HCT116 (cell line): ENCODE results near the gene RXYLT1. TPM values are rescaled to one million over a fixed set of nuclear protein-coding genes. Genes with fewer than 3 reads are reported as not detected.

ENCODE experiments used
- ATAC-seq: fragments of 200-7000 bp; cut with Tn5 transposase; 2 replicates; pipeline ENCODE4 v1.9.1; 2020; ENCODE audit warnings: mild to moderate bottlenecking, moderate library complexity
- BruUV-seq: library from RNA; stranded (reverse); fragments of 400-500 nt; replicated peaks from 2 replicates; lab custom pipeline; 2021; lab: Mats Ljungman, UMichigan
- CTCF ChIA-PET: fragments of 300-600 bp; sonication (Branson Sonifier 250); formaldehyde crosslinking; loops from one replicate; lab custom pipeline; 2021; ENCODE audit warnings: antibody characterized with exemption; lab: Charles Lee
- POLR2A ChIA-PET: fragments of 300-600, 350-600 bp; sonication (Branson Sonifier 250); formaldehyde crosslinking; loops from one replicate; lab custom pipeline; 2021; ENCODE audit warnings: antibody characterized with exemption; lab: Charles Lee
- RAD21 ChIA-PET, 2 experiments: fragments of 300-600 bp; sonication (Branson Sonifier 250); formaldehyde crosslinking; loops; one replicate each; lab custom pipeline; 2023; ENCODE audit warnings: low total read pairs in 2 of 2; ENCODE audit not compliant: uncharacterized antibody in 2 of 2, unreplicated experiment in 2 of 2, low non-redundant PET in 1 of 2; lab: Charles Lee
- DNase-seq: peaks from one replicate; pipeline ENCODE4 v3.0.0-alpha.2; 2010; ENCODE audit warnings: low read depth, low spot score
- H2AFZ ChIP-seq: fragments of 200-600 bp; shearing (Covaris generic), sonication (generic); 2 replicates; pipeline ENCODE4 v1.6.1; 2017; ENCODE audit warnings: low read depth, mixed run types, mixed read lengths, antibody characterized with exemption, low read length; ENCODE audit not compliant: poor library complexity, severe bottlenecking
- H3K27ac ChIP-seq: 2 replicates; pipeline ENCODE4 v1.5.1; 2012; ENCODE audit warnings: low read depth, low read length
- H3K27me3 ChIP-seq: fragments of 200-600 bp; sonication (generic); 2 replicates; pipeline ENCODE4 v1.6.1; 2016; ENCODE audit warnings: mixed run types, low read length, mixed read lengths; ENCODE audit not compliant: insufficient read depth
- H3K36me3 ChIP-seq, 2 experiments: fragments of 200-500 bp in 1 of 2; fragments of 200-600 bp in 1 of 2; sonication (Bioruptor generic) in 1 of 2; sonication (generic) in 1 of 2; 2 replicates each; pipeline versions ENCODE4 v1.5.1 to v1.6.1; 2014 to 2016; ENCODE audit warnings: low read length in 2 of 2, inconsistent platforms in 1 of 2, mixed read lengths in 1 of 2, mixed run types in 1 of 2; ENCODE audit not compliant: insufficient read depth in 2 of 2, control insufficient read depth in 1 of 2
- H3K4me1 ChIP-seq, 2 experiments: fragments of 200-600 bp in 1 of 2; sonication (generic) in 1 of 2; 2 replicates each; pipeline versions ENCODE4 v1.5.1 to v1.6.1; 2012 to 2017; ENCODE audit warnings: low read length in 2 of 2, inconsistent platforms in 1 of 2, mild to moderate bottlenecking in 1 of 2, mixed read lengths in 1 of 2, mixed run types in 1 of 2, moderate library complexity in 1 of 2; ENCODE audit not compliant: insufficient read depth in 2 of 2, control insufficient read depth in 1 of 2
- H3K4me2 ChIP-seq: fragments of 200-600 bp; sonication (generic); 2 replicates; pipeline ENCODE4 v1.6.1; 2017; ENCODE audit warnings: mixed run types, low read length, mixed read lengths
- H3K4me3 ChIP-seq, 2 experiments: fragments of 200-600 bp in 1 of 2; sonication (generic) in 1 of 2; replicated peaks in 1 of 2; 2 replicates each; pipeline ENCODE4 v1.5.1; 2011 to 2016; ENCODE audit warnings: low read length in 2 of 2, control low read depth in 1 of 2, low read depth in 1 of 2, mild to moderate bottlenecking in 1 of 2, mixed read lengths in 1 of 2, mixed run types in 1 of 2
- H3K79me2 ChIP-seq: fragments of 200-600 bp; sonication (generic); 2 replicates; pipeline ENCODE4 v1.6.1; 2017; ENCODE audit warnings: mild to moderate bottlenecking, mixed run types, low read length, moderate library complexity, mixed read lengths; ENCODE audit not compliant: insufficient read depth
- H3K9ac ChIP-seq: fragments of 200-600 bp; sonication (generic); 2 replicates; pipeline ENCODE4 v1.6.1; 2016; ENCODE audit warnings: low read length, mixed read lengths
- H3K9me2 ChIP-seq: fragments of 200-600 bp; sonication (generic), shearing (Covaris generic); 2 replicates; pipeline ENCODE4 v1.6.1; 2017; ENCODE audit warnings: mixed run types, mild to moderate bottlenecking, moderate library complexity; ENCODE audit not compliant: insufficient read depth
- H3K9me3 ChIP-seq, 2 experiments: fragments of 200-500 bp in 1 of 2; fragments of 200-600 bp in 1 of 2; sonication (Bioruptor generic) in 1 of 2; sonication (generic) in 1 of 2; 2 replicates each; pipeline ENCODE4 v1.6.1; 2014 to 2017; ENCODE audit warnings: low read length in 2 of 2, mixed read lengths in 2 of 2, inconsistent platforms in 1 of 2, low read depth in 1 of 2, mild to moderate bottlenecking in 1 of 2, mixed run types in 1 of 2, moderate library complexity in 1 of 2; ENCODE audit not compliant: control insufficient read depth in 1 of 2, insufficient read depth in 1 of 2
- H4K20me1 ChIP-seq: fragments of 200-600 bp; sonication (generic), shearing (Covaris generic); 2 replicates; pipeline ENCODE4 v1.6.1; 2017; ENCODE audit warnings: mixed run types, mild to moderate bottlenecking, moderate library complexity; ENCODE audit not compliant: insufficient read depth
- CBX3 ChIP-seq: IDR thresholded peaks from 2 replicates; pipeline ENCODE4 v1.6.1; 2012; ENCODE audit warnings: low read depth
- CEBPB ChIP-seq: IDR thresholded peaks from 2 replicates; pipeline ENCODE4 v1.6.1; 2012; ENCODE audit warnings: low read depth
- ELF1 ChIP-seq: IDR thresholded peaks from 2 replicates; pipeline ENCODE4 v1.6.1; 2012; ENCODE audit warnings: low read depth, borderline replicate concordance
- FOSL1 ChIP-seq: IDR thresholded peaks from 2 replicates; pipeline ENCODE4 v1.6.1; 2012; ENCODE audit warnings: low read depth
- POLR2A ChIP-seq: IDR thresholded peaks from 2 replicates; pipeline ENCODE4 v1.7.0; 2011; ENCODE audit warnings: borderline replicate concordance; ENCODE audit not compliant: insufficient read depth, insufficient read length; ENCODE audit errors: extremely low read depth
- POLR2AphosphoS5 ChIP-seq: IDR thresholded peaks from 2 replicates; pipeline ENCODE4 v1.6.1; 2011; ENCODE audit warnings: mild to moderate bottlenecking, low read depth, low read length, moderate library complexity
- REST ChIP-seq: IDR thresholded peaks from 2 replicates; pipeline ENCODE4 v1.6.1; 2012; ENCODE audit warnings: low read depth
- TCF7L2 ChIP-seq: IDR thresholded peaks from 2 replicates; pipeline ENCODE4 v1.7.0; 2011; ENCODE audit warnings: borderline replicate concordance, inconsistent platforms; ENCODE audit not compliant: insufficient read depth, insufficient read length; ENCODE audit errors: extremely low read depth
- YY1 ChIP-seq: IDR thresholded peaks from 2 replicates; pipeline ENCODE4 v1.6.1; 2011; ENCODE audit warnings: low read length, low read depth, moderate library complexity, mild to moderate bottlenecking; ENCODE audit not compliant: insufficient replicate concordance; ENCODE audit errors: extremely low read depth
- ZBTB33 ChIP-seq: IDR thresholded peaks from 2 replicates; pipeline ENCODE4 v1.6.1; 2011; ENCODE audit warnings: mild to moderate bottlenecking, low read length, moderate library complexity; ENCODE audit not compliant: insufficient replicate concordance; ENCODE audit errors: extremely low read depth
- ZFX ChIP-seq: fragments of 450-650 bp; IDR thresholded peaks from 2 replicates; pipeline ENCODE4 v1.6.1; 2017
- intact Hi-C: fragments of 100-400 bp; cut with micrococcal nuclease; formaldehyde crosslinking; loops from 2 replicates; pipeline ENCODE4 v1.10.0; 2022
- total RNA-seq: library from RNA; stranded (reverse); gene quantifications from one replicate; pipeline ENCODE4 v1.2.1, GENCODE V29; 2021; ENCODE audit not compliant: unreplicated experiment
- TF ChIP-seq, protein P1 (sequence below): IDR thresholded peaks from 2 replicates; pipeline ENCODE4 v1.6.1; 2012
- TF ChIP-seq, protein P2 (sequence below): IDR thresholded peaks from 2 replicates; pipeline ENCODE4 v1.6.1; 2012
- TF ChIP-seq, protein P3 (sequence below), 3 experiments: fragments of 200-600 bp in 1 of 3; sonication (generic) in 1 of 3; IDR thresholded peaks in 2 of 3; conservative IDR thresholded peaks in 1 of 3; 2 replicates each; pipeline ENCODE4 v1.5.1; 2012 to 2017; ENCODE audit warnings: low read depth in 2 of 3, low read length in 2 of 3, antibody characterized with exemption in 1 of 3, borderline replicate concordance in 1 of 3, control low read depth in 1 of 3, mild to moderate bottlenecking in 1 of 3, mixed read lengths in 1 of 3, mixed run types in 1 of 3, moderate library complexity in 1 of 3; ENCODE audit not compliant: insufficient read depth in 1 of 3

Gene RXYLT1
- total RNA-seq, 1 experiment from 2014 or later = 23.0 TPM

DNA sequence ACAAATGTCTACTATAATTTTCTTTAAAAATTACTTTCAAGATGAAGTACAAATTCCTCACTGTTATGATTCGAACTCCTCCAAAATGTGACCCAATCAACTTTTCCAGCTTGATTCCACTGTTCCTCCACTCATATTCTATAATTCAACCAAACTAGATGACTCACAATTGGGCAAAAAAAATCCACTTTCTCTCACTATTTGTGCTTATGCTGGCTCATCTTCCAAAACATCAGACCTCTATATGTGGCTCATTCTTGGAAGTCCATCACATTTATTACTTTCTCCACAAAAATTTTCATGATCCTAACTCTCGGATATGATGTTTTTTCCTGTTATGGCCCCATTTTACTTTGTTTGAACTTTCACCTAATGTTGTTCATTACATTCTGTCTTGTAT is 26.9 kb upstream of the RXYLT1 start:
- H3K79me2 ChIP-seq = no peaks in the 10 kb centered on the region
- TF ChIP-seq CEBPB = no peak
- TF ChIP-seq POLR2AphosphoS5 = no peak
- TF ChIP-seq, protein P1, sequence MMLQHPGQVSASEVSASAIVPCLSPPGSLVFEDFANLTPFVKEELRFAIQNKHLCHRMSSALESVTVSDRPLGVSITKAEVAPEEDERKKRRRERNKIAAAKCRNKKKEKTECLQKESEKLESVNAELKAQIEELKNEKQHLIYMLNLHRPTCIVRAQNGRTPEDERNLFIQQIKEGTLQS = no peak
- TF ChIP-seq ZBTB33 = no peak
- TF ChIP-seq FOSL1 = no peak
- no peak for TF ChIP-seq ELF1
- TF ChIP-seq REST = no peak
- TF ChIP-seq POLR2A = no peak
- TF ChIP-seq CBX3 = no peak
- TF ChIP-seq TCF7L2 = no peak
- TF ChIP-seq, protein P2, sequence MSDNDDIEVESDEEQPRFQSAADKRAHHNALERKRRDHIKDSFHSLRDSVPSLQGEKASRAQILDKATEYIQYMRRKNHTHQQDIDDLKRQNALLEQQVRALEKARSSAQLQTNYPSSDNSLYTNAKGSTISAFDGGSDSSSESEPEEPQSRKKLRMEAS = no peak
- no peak for TF ChIP-seq YY1
- TF ChIP-seq, protein P3, sequence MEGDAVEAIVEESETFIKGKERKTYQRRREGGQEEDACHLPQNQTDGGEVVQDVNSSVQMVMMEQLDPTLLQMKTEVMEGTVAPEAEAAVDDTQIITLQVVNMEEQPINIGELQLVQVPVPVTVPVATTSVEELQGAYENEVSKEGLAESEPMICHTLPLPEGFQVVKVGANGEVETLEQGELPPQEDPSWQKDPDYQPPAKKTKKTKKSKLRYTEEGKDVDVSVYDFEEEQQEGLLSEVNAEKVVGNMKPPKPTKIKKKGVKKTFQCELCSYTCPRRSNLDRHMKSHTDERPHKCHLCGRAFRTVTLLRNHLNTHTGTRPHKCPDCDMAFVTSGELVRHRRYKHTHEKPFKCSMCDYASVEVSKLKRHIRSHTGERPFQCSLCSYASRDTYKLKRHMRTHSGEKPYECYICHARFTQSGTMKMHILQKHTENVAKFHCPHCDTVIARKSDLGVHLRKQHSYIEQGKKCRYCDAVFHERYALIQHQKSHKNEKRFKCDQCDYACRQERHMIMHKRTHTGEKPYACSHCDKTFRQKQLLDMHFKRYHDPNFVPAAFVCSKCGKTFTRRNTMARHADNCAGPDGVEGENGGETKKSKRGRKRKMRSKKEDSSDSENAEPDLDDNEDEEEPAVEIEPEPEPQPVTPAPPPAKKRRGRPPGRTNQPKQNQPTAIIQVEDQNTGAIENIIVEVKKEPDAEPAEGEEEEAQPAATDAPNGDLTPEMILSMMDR (IDR thresholded peaks at IDR 0.05 in 2 of 3, conservative IDR thresholded peaks at IDR 0.05 in 1 of 3; ENCODE audit: borderline replicate concordance in 1 of 3, insufficient read depth in 1 of 3, low read depth in 2 of 3, low read length in 2 of 3) = no peak
- no peak for TF ChIP-seq ZFX
- ChIA-PET CTCF (no interaction called here), POLR2A (no interaction called here), RAD21 (no interaction called here)
- H3K9me2 ChIP-seq = no peaks in the 10 kb centered on the region
- DNase-seq (no peak), ATAC-seq (no peak)
- H3K4me2 ChIP-seq = no peak overlapping the region
- H3K27me3 ChIP-seq = no peaks in the 10 kb centered on the region
- no peak overlapping the region for H3K9ac ChIP-seq
- intact Hi-C loops = no loop called here
- no peaks in the 10 kb centered on the region for H3K36me3 ChIP-seq
- no peaks in the 10 kb centered on the region for H4K20me1 ChIP-seq
- no peak overlapping the region for H3K27ac ChIP-seq
- H3K9me3 ChIP-seq = no peaks in the 10 kb centered on the region
- no TSS peak for BruUV-seq
- no peaks in the 10 kb centered on the region for H3K4me1 ChIP-seq
- H2AFZ ChIP-seq = no peak overlapping the region
- H3K4me3 ChIP-seq = no peak overlapping the region
